Activated effector memory CD4-positive, alpha-beta T cell treated with anti-CD3 and anti-CD28 coated beads, Interleukin-2, amount 50 U/mL, for 16 hours (primary cell): ENCODE data around the gene SCARB1.
A peak's percentile ranks its signal among the peaks of the same experiment; 100 is the strongest.

Source experiments
- DNase-seq: peaks from one replicate; pipeline ENCODE4 v3.0.0-alpha.2; 2020

The SCARB1 gene

GRCh38 chr12:124769881-124770512 is 93.7 kb downstream of the SCARB1 start:
- no peak for DNase-seq

- DNase-seq, result no peak
Measured at GRCh38 chr12:124769163-124769530, 94.5 kb downstream of the SCARB1 start.

GRCh38 chr12:124768452-124769162 is 95.1 kb downstream of the SCARB1 start:
- DNase-seq, result no peak

GRCh38 chr12:124767066-124767821 is 96.4 kb downstream of the SCARB1 start:
- DNase-seq, result peak; percentile 94

DNA sequence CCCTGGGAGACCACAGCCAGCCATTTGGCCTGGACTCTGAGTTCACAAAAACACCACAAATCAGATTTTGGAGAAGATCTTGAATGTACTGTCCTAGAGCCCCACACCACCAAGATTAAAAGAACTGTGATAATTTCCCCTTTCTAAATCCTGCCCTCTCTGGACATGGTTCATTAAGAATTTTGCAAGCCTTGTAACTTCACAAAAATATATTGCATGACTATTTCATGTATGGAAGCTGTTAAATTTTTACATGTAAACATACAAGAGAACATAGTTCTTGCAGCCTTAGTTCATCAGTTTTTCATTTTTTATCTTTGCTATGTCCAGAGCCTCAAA is 97.0 kb downstream of the SCARB1 start:
- no peak for DNase-seq

- no peak for DNase-seq
Measured at GRCh38 chr12:124765581-124766489, 97.8 kb downstream of the SCARB1 start.

GRCh38 chr12:124764870-124765580 is 98.6 kb downstream of the SCARB1 start:
- DNase-seq, result no peak

- peak; percentile 71 for DNase-seq
Measured at GRCh38 chr12:124764451-124764850, 99.2 kb downstream of the SCARB1 start.

DNA sequence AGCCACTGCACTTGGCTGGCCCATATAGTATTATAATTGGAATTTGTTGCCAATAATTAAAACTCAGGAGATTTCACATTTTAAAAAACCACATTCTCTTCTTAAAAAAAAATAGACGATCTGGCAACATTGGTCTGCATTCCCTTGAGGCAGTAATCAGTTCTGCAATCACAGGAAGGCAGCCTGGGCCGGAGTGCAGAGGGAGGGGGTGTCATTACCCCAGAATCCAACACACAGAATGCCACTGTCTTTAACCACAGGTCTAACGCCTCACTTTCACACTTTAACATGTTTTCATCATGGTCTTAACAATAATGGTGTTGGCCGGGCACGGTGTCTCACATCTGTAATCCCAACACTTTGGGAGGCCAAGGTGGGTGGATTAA is 100.1 kb downstream of the SCARB1 start:
- no peak for DNase-seq

DNA sequence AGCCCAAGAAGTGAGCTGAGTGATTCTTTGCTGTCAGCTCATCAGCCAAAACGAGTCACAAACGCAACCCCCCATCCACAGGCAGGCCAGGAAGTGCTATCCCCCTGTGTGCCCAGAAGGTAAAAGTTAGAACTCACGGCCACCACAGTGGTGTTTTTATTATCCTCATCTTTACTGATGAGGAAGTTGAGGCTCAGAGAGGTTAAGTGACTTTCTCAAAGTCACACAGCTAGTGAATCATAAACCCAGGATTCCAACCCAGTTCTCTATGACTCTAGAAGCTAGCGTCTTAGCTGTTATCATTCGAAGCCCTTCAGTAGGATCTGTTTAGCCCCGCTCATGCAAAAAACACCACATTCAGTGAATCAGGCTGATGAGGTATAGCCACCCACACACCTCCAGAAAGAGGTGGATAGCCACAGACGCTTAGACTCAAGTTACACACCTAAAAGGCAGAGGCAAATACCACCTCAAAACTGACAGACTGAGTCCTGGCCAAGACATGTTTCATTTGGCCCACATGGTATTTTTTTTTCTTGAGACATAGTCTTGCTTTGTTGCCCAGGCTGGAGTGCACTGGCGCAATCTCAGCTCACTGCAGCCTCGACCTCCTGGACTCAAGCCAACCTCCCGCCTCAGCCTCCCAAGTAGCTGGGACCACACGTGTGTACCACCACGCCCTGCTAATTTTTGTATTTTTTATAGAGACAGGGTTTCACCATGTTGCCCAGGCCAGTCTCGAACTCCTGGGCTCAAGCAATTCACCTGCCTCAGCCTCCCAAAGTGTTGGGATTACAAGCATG is 100.7 kb downstream of the SCARB1 start:
- DNase-seq, result no peak

GRCh38 chr12:124762384-124762783 is 101.3 kb downstream of the SCARB1 start:
- DNase-seq, result no peak

DNA sequence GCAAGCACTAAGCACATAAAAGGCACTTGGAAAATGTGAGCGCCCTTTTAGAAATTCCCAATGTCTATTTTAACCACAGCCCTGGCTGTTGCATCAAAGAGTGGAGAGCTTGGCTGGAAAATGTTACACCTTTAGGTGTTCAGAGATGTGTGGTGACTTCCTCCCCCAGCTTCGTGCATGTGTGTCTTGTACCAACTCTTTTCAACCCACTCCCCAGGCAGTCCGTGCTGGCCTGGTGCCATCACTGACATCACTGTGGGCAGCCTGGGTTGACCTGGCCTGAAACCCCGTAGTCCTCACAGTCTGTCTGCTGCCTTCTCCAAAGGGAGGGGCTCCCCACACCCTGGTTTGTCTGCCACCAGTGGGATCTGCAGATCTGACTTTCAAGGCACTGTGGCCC is 101.8 kb downstream of the SCARB1 start:
- DNase-seq, result no peak

DNA sequence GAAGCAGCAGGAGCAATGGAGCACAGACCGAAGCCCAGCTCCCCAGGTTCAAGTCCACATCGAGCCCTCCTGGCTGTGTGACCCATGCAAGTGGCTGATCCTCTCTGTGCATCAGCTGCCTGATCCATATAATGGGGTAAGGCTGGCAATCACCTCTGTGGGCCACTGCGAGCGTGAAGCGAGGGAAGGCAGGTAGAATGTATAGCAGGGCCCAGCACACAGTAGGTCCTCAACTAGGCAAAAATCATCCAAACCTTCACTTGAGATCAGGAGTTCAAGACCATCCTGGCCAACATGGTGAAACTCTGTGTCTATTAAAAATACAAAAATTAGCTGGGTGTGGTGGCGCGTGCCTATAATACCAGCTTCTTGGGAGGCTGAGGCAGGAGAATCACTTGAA is 102.6 kb downstream of the SCARB1 start:
- no peak for DNase-seq

DNA sequence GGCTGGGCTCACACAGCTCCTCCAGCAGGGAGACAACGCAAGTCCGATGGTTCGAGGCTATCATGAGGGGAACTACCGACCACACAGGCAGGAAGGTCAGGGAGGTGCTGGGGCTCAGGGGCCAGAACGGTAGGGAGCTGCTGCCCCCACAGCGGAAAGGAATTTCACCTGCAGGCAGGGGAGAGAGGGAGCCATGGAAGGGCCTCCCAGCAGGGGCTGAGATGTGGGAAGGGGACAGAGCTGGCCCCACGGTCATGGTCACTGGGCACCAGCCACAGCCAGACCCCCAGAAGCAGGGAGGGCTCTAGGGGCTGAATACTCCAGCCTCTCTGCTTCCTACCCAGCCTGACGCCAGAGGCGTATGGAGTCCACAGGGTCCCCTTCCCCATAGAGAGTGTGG is 103.1 kb downstream of the SCARB1 start:
- no peak for DNase-seq

GRCh38 chr12:124759841-124760503 is 103.7 kb downstream of the SCARB1 start:
- no peak for DNase-seq

DNA sequence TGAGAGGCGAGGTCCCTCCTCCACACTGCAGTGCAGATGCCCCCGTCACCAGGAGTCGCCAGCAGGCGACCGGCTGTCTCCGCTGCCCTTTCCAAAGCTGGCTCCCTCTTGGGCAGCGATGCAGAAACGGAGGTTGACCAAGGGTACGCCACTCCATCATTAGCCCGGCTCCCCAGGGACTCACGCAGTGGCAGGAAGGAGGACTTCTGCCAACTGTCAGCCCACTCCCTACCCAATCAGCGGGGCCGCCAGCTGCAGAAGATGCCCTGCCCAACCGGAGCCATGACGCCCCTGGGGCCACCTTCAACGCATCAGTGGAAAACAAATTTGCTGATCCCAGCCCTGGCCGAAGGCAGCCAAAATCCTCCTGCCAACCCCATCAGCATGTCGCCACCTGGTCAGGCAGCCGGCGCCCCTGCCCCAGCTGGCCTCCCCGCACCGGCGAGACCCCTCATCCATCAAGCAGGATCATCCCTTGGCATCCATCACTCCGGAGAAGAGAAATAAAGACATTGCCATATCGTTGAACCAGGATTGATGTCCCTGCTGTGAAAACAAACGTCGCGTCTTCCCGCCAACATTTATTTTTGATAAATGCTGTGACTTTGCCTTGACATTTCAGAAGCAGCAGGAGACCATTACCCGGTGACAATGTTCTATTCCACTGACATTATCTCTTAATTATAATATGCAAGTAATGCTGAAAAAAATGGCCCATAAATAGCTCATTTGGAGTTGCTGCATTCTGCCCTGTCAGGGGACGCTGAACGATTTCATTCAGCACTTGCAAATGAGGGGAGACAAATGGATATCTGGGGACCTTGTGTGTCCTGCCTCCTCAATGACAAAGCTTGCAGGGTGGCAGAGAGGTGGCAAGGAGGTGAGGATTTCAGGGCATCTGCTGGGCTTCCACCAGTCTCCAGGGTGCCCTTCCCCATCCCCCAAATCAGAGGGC is 105.1 kb downstream of the SCARB1 start:
- DNase-seq, result no peak

- DNase-seq, result no peak
Measured at GRCh38 chr12:124757329-124757728, 106.3 kb downstream of the SCARB1 start.

DNA sequence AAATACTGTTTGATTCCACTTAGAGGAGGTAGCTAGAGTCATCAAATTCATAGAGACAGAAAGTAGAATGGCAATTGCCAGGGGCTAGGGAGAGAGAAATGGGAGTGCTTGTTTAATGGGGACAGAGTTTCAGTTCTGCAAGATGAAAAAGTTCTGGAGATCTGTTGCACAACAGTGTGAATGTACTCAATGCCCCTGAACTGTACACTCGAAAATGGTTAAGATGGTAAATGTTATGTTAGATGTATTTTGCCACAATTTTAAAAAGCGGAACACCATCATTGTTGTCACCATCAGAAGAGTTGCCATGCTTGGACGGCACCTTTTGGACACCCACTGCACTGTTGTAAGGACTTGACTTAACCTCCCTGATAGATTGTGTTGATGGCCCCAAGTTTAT is 106.9 kb downstream of the SCARB1 start:
- no peak for DNase-seq

- DNase-seq, result no peak
Measured at GRCh38 chr12:124756166-124756565, 107.5 kb downstream of the SCARB1 start.

GRCh38 chr12:124755801-124756148 is 107.9 kb downstream of the SCARB1 start:
- no peak for DNase-seq
